ENCODE data around the gene MED13. TPM values are rescaled to one million over a fixed set of nuclear protein-coding genes. Genes with fewer than 3 reads are reported as not detected.

Gene MED13
- polyA plus RNA-seq, 1 donor (not counting 4 experiments of a cell fraction or from before 2014, with no cell fraction given) = 21.4 TPM

DNA sequence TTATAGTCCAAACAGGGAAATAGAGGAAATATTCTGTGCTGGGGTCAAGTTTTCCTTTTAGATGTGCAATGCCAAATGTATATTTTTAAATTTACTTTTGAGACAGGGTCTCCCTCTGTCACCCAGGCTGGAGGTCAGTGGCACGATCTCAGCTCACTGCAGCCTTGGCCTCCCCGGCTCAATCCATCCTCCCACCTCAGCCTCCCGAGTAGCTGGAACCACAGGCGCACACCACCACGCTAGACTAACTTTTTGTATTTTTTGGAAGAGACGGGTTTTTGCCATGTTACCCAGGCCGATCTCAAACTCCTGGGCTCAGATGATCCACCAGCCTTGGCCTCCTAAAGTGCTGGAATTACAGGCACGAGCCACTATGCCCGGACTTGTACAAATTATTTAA, 25.8 kb upstream of the MED13 start:
- no peaks in the 10 kb centered on the region for H4K20me1 ChIP-seq (ENCODE audit: control insufficient read depth, extremely low read depth, insufficient read depth, low read length)

GRCh38 chr17:62090021-62090824, 25.1 kb upstream of the MED13 start:
- dilution Hi-C loops (cut with MboI; ENCODE audit: extremely low pct_ligation_motif_present, low sequenced_read_pairs) = no loop called here
- H3K4me2 ChIP-seq (ENCODE audit: control insufficient read depth, extremely low read depth, insufficient read depth, low read depth, low read length) = no peak overlapping the region
- H3K9me1 ChIP-seq (ENCODE audit: control insufficient read depth, extremely low read depth, insufficient read depth, low read length) = no peaks in the 10 kb centered on the region
- peaks cover 19% of the 10 kb centered on the region for H3K4me1 ChIP-seq (ENCODE audit: control insufficient read depth, extremely low read depth, insufficient read depth, low read length)
- H3K9me3 ChIP-seq (ENCODE audit: control insufficient read depth, low read depth, low read length) = no peaks in the 10 kb centered on the region
- no peak overlapping the region for H3K4me3 ChIP-seq (ENCODE audit: control insufficient read depth in 2 of 3, extremely low read depth in 1 of 3, insufficient read depth in 2 of 3, low read depth in 1 of 3, low read length in 3 of 3)
- H3K27me3 ChIP-seq (ENCODE audit: control insufficient read depth, extremely low read depth, insufficient read depth, low read length) = no peaks in the 10 kb centered on the region
- no peak overlapping the region for H2AFZ ChIP-seq (ENCODE audit: control insufficient read depth, low read length)
- TF ChIP-seq EZH2 (IDR thresholded peaks at IDR 0.05; ENCODE audit: low read length) (no peak), CTCF (optimal IDR thresholded peaks at IDR 0.05 in 1 of 3, IDR thresholded peaks at IDR 0.05 in 1 of 3, conservative IDR thresholded peaks at IDR 0.05 in 1 of 3; ENCODE audit: extremely low read depth in 1 of 3, insufficient read depth in 2 of 3, low read length in 3 of 3) (no peak)
- H3K36me3 ChIP-seq (ENCODE audit: control insufficient read depth in 2 of 2, extremely low read depth in 1 of 2, insufficient read depth in 2 of 2, low read length in 2 of 2) = no peaks in the 10 kb centered on the region
- FAIRE-seq (no peak), DNase-seq (ENCODE audit: low read depth, low spot score) (no peak)
- no peak overlapping the region for H3K9ac ChIP-seq (ENCODE audit: control insufficient read depth, extremely low read depth, insufficient read depth, low read length)
- H3K27ac ChIP-seq (ENCODE audit: control insufficient read depth, insufficient read depth, low read length) = no peak overlapping the region
- H3K79me2 ChIP-seq (ENCODE audit: control insufficient read depth, insufficient read depth, low read length) = no peaks in the 10 kb centered on the region
- no peaks in the 10 kb centered on the region for H4K20me1 ChIP-seq (ENCODE audit: control insufficient read depth, extremely low read depth, insufficient read depth, low read length)

More for the DNA sequence above, 25.8 kb upstream of the MED13 start:
- H3K4me1 ChIP-seq (ENCODE audit: control insufficient read depth, extremely low read depth, insufficient read depth, low read length) = peaks cover 19% of the 10 kb centered on the region
- H3K9ac ChIP-seq (ENCODE audit: control insufficient read depth, extremely low read depth, insufficient read depth, low read length) = no peak overlapping the region
- no peak for TF ChIP-seq CTCF (optimal IDR thresholded peaks at IDR 0.05 in 1 of 3, IDR thresholded peaks at IDR 0.05 in 1 of 3, conservative IDR thresholded peaks at IDR 0.05 in 1 of 3; ENCODE audit: extremely low read depth in 1 of 3, insufficient read depth in 2 of 3, low read length in 3 of 3)
- no peak for TF ChIP-seq EZH2 (IDR thresholded peaks at IDR 0.05; ENCODE audit: low read length)
- H2AFZ ChIP-seq (ENCODE audit: control insufficient read depth, low read length) = no peak overlapping the region
- no peaks in the 10 kb centered on the region for H3K9me1 ChIP-seq (ENCODE audit: control insufficient read depth, extremely low read depth, insufficient read depth, low read length)
- FAIRE-seq (no peak), DNase-seq (ENCODE audit: low read depth, low spot score) (no peak)
- H3K79me2 ChIP-seq (ENCODE audit: control insufficient read depth, insufficient read depth, low read length) = no peaks in the 10 kb centered on the region
- H3K4me3 ChIP-seq (ENCODE audit: control insufficient read depth in 2 of 3, extremely low read depth in 1 of 3, insufficient read depth in 2 of 3, low read depth in 1 of 3, low read length in 3 of 3) = no peak overlapping the region
- no peaks in the 10 kb centered on the region for H3K36me3 ChIP-seq (ENCODE audit: control insufficient read depth in 2 of 2, extremely low read depth in 1 of 2, insufficient read depth in 2 of 2, low read length in 2 of 2)
- H3K27ac ChIP-seq (ENCODE audit: control insufficient read depth, insufficient read depth, low read length) = no peak overlapping the region
- no peak overlapping the region for H3K4me2 ChIP-seq (ENCODE audit: control insufficient read depth, extremely low read depth, insufficient read depth, low read depth, low read length)
- no peaks in the 10 kb centered on the region for H3K27me3 ChIP-seq (ENCODE audit: control insufficient read depth, extremely low read depth, insufficient read depth, low read length)
- dilution Hi-C loops (cut with MboI; ENCODE audit: extremely low pct_ligation_motif_present, low sequenced_read_pairs) = no loop called here
- H3K9me3 ChIP-seq (ENCODE audit: control insufficient read depth, low read depth, low read length) = no peaks in the 10 kb centered on the region

Measured in keratinocyte (primary cell).